Right lobe of liver (tissue), 6 donors: ENCODE measurements around the gene KLHL25. TPM values are rescaled to one million over a fixed set of nuclear protein-coding genes. Genes with fewer than 3 reads are reported as not detected.

Experiments
- ATAC-seq, 4 donors: fragments of 200-7000 bp; cut with Tn5 transposase; one replicate each; pipeline ENCODE4 v1.9.1; 2020; ENCODE audit warnings: mild to moderate bottlenecking in 4 of 4, moderate library complexity in 4 of 4
- DNase-seq, 3 donors: peaks; one replicate each; pipeline ENCODE4 v3.0.0-alpha.2; 2020
- H3K27ac ChIP-seq, 3 donors: fragments of 200-600 bp; one replicate each; pipeline ENCODE4 v1.8.0; 2022
- H3K27me3 ChIP-seq, 2 donors: fragments of 200-600 bp; one replicate each; pipeline ENCODE4 v1.8.0; 2022
- H3K36me3 ChIP-seq, 4 donors: fragments of 200-600 bp; sonication (generic) in 1 of 4; one replicate each; pipeline versions ENCODE4 v1.5.1 to v1.8.0; 2017 to 2022; ENCODE audit warnings: control low read depth in 1 of 4
- H3K4me1 ChIP-seq, 4 donors: fragments of 200-600 bp; sonication (generic) in 1 of 4; one replicate each; pipeline versions ENCODE4 v1.5.1 to v1.8.0; 2017 to 2022; ENCODE audit warnings: control low read depth in 1 of 4
- H3K4me3 ChIP-seq, 3 donors: fragments of 200-600 bp; one replicate each; pipeline ENCODE4 v1.8.0; 2022
- H3K9me3 ChIP-seq, 4 donors: fragments of 200-600 bp; sonication (generic) in 1 of 4; one replicate each; pipeline versions ENCODE4 v1.5.1 to v1.8.0; 2017 to 2022; ENCODE audit warnings: control low read depth in 1 of 4
- POLR2A ChIP-seq: fragments of 450-650 bp; IDR thresholded peaks from one replicate; pipeline ENCODE4 v1.6.1; 2017; ENCODE audit warnings: antibody characterized with exemption, mild to moderate bottlenecking
- WGBS: methylation state at CpG from one replicate; pipeline ENCODE4 v1.1.6; 2018; ENCODE audit warnings: low coverage, low lambda C conversion rate; ENCODE audit not compliant: insufficient coverage; ENCODE audit errors: missing lambda C conversion rate; 5-methylcytosine and 5-hydroxymethylcytosine counted together
- intact Hi-C, 2 donors: fragments of 100-400 bp; cut with DNase I; formaldehyde crosslinking; loops; one replicate each; pipeline versions ENCODE4 v1.11.2 to v1.14.1; 2022
- total RNA-seq, 6 experiments: library from RNA; depleted of rRNA in 2 of 6; stranded (reverse); fragments of >200 nt in 2 of 6; fragmentation: NEBNext Ultra II Directional in 3 of 6; extraction: Animal tissue kit (Norgen Biotek cat#: 25700) in 3 of 6; gene quantifications; one replicate each; pipeline versions ENCODE4 v1.1.0 to v1.2.4, GENCODE V29; 2016 to 2023
- TF ChIP-seq, protein P1 (sequence below), 4 donors: fragments of 200-600 bp in 3 of 4; fragments of 450-650 bp in 1 of 4; IDR thresholded peaks; one replicate each; pipeline versions ENCODE4 v1.5.1 to v1.8.0; 2016 to 2022; ENCODE audit warnings: antibody characterized with exemption in 4 of 4, mild to moderate bottlenecking in 2 of 4
- donor health status: DM: no; HTN: yes; CAD: no.
- donor health status: DM: no; HTN: no; CAD: no.
- donor health status: DM: no; HTN: no; CAD: no.
- donor health status: DM: no; HTN: yes; CAD: no.
- donor health status: DM: no; HTN: yes; CAD: no.

KLHL25 gene
- total RNA-seq, 6 experiments from 2014 or later = 5.8 to 21.7 (median 13.4) TPM

- no peaks in the 10 kb centered on the region for H3K36me3 ChIP-seq
- no CpG with 5 or more reads among the region's 4 CpGs for WGBS
- ATAC-seq (no peak), DNase-seq (no peak)
- H3K9me3 ChIP-seq = no peaks in the 10 kb centered on the region
- H3K27me3 ChIP-seq = no peaks in the 10 kb centered on the region
- no peak overlapping the region for H3K4me3 ChIP-seq
- TF ChIP-seq, protein P1, sequence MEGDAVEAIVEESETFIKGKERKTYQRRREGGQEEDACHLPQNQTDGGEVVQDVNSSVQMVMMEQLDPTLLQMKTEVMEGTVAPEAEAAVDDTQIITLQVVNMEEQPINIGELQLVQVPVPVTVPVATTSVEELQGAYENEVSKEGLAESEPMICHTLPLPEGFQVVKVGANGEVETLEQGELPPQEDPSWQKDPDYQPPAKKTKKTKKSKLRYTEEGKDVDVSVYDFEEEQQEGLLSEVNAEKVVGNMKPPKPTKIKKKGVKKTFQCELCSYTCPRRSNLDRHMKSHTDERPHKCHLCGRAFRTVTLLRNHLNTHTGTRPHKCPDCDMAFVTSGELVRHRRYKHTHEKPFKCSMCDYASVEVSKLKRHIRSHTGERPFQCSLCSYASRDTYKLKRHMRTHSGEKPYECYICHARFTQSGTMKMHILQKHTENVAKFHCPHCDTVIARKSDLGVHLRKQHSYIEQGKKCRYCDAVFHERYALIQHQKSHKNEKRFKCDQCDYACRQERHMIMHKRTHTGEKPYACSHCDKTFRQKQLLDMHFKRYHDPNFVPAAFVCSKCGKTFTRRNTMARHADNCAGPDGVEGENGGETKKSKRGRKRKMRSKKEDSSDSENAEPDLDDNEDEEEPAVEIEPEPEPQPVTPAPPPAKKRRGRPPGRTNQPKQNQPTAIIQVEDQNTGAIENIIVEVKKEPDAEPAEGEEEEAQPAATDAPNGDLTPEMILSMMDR (IDR thresholded peaks at IDR 0.05) = no peak
- TF ChIP-seq POLR2A = no peak
- no peak overlapping the region for H3K27ac ChIP-seq
- H3K4me1 ChIP-seq = peaks cover 0 to 20% (median 6%) of the 10 kb centered on the region in 4 donors
- intact Hi-C loops = no loop called here
These were observed 2.5 kb downstream of the KLHL25 start for GRCh38 chr15:85792102-85792731.

- no CpG with 5 or more reads among the region's 7 CpGs for WGBS
These were observed 5.2 kb downstream of the KLHL25 start for GRCh38 chr15:85789496-85789875.

GRCh38 chr15:85788771-85789495 lies 5.8 kb downstream of the KLHL25 start:
- intact Hi-C loops = no loop called here
- DNase-seq (no peak), ATAC-seq (no peak)
- Histone ChIP-seq H3K9me3 (no peaks in the 10 kb centered on the region), H3K27ac (peak overlapping the region in 1 of 3 donors; percentile 43), H3K27me3 (no peaks in the 10 kb centered on the region), H3K4me3 (no peak overlapping the region), H3K4me1 (peaks cover 0 to 40% (median 19%) of the 10 kb centered on the region in 4 donors), H3K36me3 (no peaks in the 10 kb centered on the region)
- WGBS = 94% methylated on average over 9 of the region's 12 CpGs
- TF ChIP-seq POLR2A = no peak
- TF ChIP-seq, protein P1 (IDR thresholded peaks at IDR 0.05) = no peak

More at GRCh38 chr15:85789496-85789875, 5.2 kb downstream of the KLHL25 start:
- intact Hi-C loops = no loop called here
- Histone ChIP-seq H3K36me3 (no peaks in the 10 kb centered on the region), H3K27ac (no peak overlapping the region), H3K27me3 (no peaks in the 10 kb centered on the region), H3K4me3 (no peak overlapping the region), H3K4me1 (peaks cover 0 to 35% (median 19%) of the 10 kb centered on the region in 4 donors), H3K9me3 (no peaks in the 10 kb centered on the region)
- TF ChIP-seq, protein P1 (IDR thresholded peaks at IDR 0.05) = no peak
- no peak for TF ChIP-seq POLR2A
- DNase-seq (no peak), ATAC-seq (no peak)

DNA sequence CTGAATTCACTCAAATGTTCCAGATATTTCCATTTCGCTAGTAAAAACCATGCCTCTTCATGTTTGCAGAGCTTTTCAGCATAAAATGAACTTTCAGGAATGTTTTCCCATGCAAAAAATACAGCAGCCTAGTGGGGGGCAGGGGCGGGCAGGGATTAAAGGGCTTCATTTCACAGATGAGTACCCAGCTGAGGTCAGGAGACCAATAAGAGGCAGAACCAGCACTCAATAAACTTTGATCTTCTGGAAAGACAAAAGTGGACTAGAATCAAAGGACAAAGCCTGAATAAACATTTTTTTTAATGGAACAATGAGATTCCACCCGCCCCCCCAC lies 8.0 kb downstream of the KLHL25 start:
- H3K4me1 ChIP-seq = peaks cover 0 to 43% (median 19%) of the 10 kb centered on the region in 4 donors
- no peaks in the 10 kb centered on the region for H3K27me3 ChIP-seq
- intact Hi-C loops = no loop called here
- no peaks in the 10 kb centered on the region for H3K36me3 ChIP-seq
- DNase-seq (no peak), ATAC-seq (peak; percentile 2 to 49 (median 36))
- H3K4me3 ChIP-seq = no peak overlapping the region
- no peaks in the 10 kb centered on the region for H3K9me3 ChIP-seq
- peak overlapping the region; percentile 72 to 98 (median 96) for H3K27ac ChIP-seq
- 34% methylated on average over 3 of the region's 3 CpGs for WGBS
- no peak for TF ChIP-seq POLR2A
- TF ChIP-seq, protein P1 (IDR thresholded peaks at IDR 0.05) = no peak
